ENCODE data around the gene EAPP.

The EAPP gene

DNA sequence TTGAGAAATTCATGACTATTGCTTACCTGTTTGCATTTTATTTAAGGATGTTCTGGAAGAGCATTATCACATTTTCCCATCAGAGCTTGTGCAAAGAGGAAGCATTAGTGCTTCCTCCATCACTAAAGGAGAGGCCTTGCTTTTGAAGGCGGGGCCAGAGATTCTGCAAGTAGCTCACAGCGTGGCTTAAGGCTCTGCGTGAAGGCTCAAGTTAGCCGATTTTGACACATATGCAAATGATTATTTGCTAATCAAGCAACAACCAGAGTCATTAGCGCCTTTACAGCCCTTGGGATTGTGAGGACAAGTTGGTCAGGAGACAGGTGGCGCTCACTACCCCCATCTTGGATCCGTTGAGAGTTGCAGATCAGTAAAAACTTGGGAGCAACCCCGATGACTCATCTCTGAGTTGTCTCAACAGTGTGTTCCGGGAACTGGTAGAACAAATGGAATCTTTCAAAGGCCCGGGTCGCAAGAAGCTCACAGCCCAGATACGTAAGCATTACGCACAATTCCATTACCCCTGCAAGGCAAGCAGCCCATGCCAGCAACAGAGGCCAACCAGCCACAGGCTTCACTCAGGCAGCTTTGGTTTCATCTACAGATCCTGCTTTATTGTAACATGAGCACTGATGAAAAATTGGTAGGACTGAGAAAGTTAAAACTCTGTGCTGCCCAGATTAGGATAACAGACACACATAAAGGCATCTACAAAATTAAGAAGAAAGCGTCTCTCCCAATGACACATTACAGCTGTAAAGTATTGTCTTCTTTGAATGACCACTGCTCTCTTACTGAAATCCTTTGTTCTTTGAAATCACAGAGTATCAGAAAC is 42.6 kb downstream of the EAPP start:
- POLR2A ChIA-PET: interaction anchor here (0.9 kb wide), 1 partner anchor 33 kb away, joined by 3 read pairs; no protein-coding TSS in a partner anchor
- DNase-seq (ENCODE audit: extremely low spot score): no peak
- no peak for TF ChIP-seq ELF4 (IDR thresholded peaks at IDR 0.05)
- no peak for TF ChIP-seq L3MBTL2 (conservative IDR thresholded peaks at IDR 0.05)
- no peak for TF ChIP-seq SUZ12 (IDR thresholded peaks at IDR 0.05)
- no peak for TF ChIP-seq FOXM1 (IDR thresholded peaks at IDR 0.05; ENCODE audit: borderline replicate concordance)
- no peak for TF ChIP-seq HDGF (IDR thresholded peaks at IDR 0.05; ENCODE audit: borderline replicate concordance)
- no peak for TF ChIP-seq SP1 (IDR thresholded peaks at IDR 0.05)
- CTCF ChIA-PET: interaction anchor here (0.6 to 0.7 kb wide), 2 partner anchors 10 to 165 kb away, joined by 4 to 5 read pairs; no protein-coding TSS in a partner anchor

- POLR2A ChIA-PET: no interaction called here
- no peak for DNase-seq (ENCODE audit: extremely low spot score)
- TF ChIP-seq L3MBTL2 (conservative IDR thresholded peaks at IDR 0.05) (no peak), NFRKB (IDR thresholded peaks at IDR 0.05) (no peak), HDGF (IDR thresholded peaks at IDR 0.05; ENCODE audit: borderline replicate concordance) (no peak)
- TF ChIP-seq, protein P1, sequence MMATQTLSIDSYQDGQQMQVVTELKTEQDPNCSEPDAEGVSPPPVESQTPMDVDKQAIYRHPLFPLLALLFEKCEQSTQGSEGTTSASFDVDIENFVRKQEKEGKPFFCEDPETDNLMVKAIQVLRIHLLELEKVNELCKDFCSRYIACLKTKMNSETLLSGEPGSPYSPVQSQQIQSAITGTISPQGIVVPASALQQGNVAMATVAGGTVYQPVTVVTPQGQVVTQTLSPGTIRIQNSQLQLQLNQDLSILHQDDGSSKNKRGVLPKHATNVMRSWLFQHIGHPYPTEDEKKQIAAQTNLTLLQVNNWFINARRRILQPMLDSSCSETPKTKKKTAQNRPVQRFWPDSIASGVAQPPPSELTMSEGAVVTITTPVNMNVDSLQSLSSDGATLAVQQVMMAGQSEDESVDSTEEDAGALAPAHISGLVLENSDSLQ (IDR thresholded peaks at IDR 0.05): no peak
- CTCF ChIA-PET: interaction anchor here (0.6 to 0.7 kb wide), 2 partner anchors 11 to 164 kb away, joined by 4 to 5 read pairs; no protein-coding TSS in a partner anchor
Measured at GRCh38 chr14:34496007-34496678, 43.4 kb downstream of the EAPP start.

- CTCF ChIA-PET: no interaction called here
- POLR2A ChIA-PET: no interaction called here
- no peak for TF ChIP-seq ZNF384 (IDR thresholded peaks at IDR 0.05)
- TF ChIP-seq FOXA1 (IDR thresholded peaks at IDR 0.05): no peak
- no peak for TF ChIP-seq FOXM1 (IDR thresholded peaks at IDR 0.05; ENCODE audit: borderline replicate concordance)
- no peak for TF ChIP-seq NFRKB (IDR thresholded peaks at IDR 0.05)
- no peak for TF ChIP-seq FOXK2 (IDR thresholded peaks at IDR 0.05)
- TF ChIP-seq ARNT (IDR thresholded peaks at IDR 0.05): no peak
- no peak for TF ChIP-seq ELF4 (IDR thresholded peaks at IDR 0.05)
- no peak for TF ChIP-seq L3MBTL2 (conservative IDR thresholded peaks at IDR 0.05)
- TF ChIP-seq BHLHE40 (IDR thresholded peaks at IDR 0.05; ENCODE audit: borderline replicate concordance): no peak
- no peak for TF ChIP-seq TARDBP (IDR thresholded peaks at IDR 0.05)
- no peak for TF ChIP-seq SUZ12 (IDR thresholded peaks at IDR 0.05)
- no peak for TF ChIP-seq HDGF (IDR thresholded peaks at IDR 0.05; ENCODE audit: borderline replicate concordance)
- TF ChIP-seq, protein P1 (IDR thresholded peaks at IDR 0.05): no peak
- TF ChIP-seq LEF1 (IDR thresholded peaks at IDR 0.05; ENCODE audit: borderline replicate concordance): no peak
- TF ChIP-seq CTBP1 (IDR thresholded peaks at IDR 0.05; ENCODE audit: borderline replicate concordance): no peak
- TF ChIP-seq SP1 (IDR thresholded peaks at IDR 0.05): no peak
- DNase-seq (ENCODE audit: extremely low spot score): no peak
Measured at GRCh38 chr14:34489324-34489723, 50.2 kb downstream of the EAPP start.

DNA sequence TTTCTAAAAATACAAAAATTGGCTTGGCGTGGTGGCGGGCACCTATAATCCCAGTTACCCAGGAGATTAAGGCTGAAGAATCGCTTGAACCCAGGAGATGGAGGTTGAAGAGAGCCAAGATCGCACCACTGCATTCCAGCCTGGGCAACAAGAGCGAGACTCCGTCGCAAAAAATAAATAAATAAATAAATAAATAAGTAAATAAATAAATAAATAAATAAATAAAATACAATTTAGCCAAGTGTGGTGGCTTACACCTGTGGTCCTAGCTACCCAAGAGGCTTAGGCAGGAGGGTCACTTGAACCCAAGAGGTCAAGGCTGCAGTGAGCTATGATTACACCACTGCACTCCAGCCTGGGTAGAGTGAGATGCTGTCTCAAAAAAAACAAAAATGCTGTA is 51.0 kb downstream of the EAPP start:
- no peak for DNase-seq (ENCODE audit: extremely low spot score)
- TF ChIP-seq TARDBP (IDR thresholded peaks at IDR 0.05) (no peak), CTBP1 (IDR thresholded peaks at IDR 0.05; ENCODE audit: borderline replicate concordance) (no peak), ARNT (IDR thresholded peaks at IDR 0.05) (no peak), ZNF384 (IDR thresholded peaks at IDR 0.05) (no peak), BHLHE40 (IDR thresholded peaks at IDR 0.05; ENCODE audit: borderline replicate concordance) (no peak), HDGF (IDR thresholded peaks at IDR 0.05; ENCODE audit: borderline replicate concordance) (no peak)
- CTCF ChIA-PET: no interaction called here
- POLR2A ChIA-PET: no interaction called here

DNA sequence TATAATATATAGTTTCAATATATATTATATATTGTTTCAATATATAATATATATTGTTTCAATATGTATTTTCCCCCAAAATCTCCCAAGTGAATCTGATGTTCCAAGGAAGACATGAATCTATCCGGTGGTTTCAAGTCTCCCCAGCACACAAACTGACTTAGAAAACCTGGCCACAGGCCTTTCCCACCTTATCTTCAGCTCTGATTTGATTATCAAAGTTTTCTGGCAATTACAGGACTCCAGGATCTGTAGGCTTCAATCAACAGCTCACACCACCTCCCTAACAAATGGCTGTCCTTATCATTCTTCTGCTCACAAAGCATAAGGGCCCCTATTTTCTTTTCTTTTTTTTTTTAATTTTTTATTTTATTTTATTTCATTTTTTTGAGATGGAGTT is 54.8 kb downstream of the EAPP start:
- no peak for DNase-seq (ENCODE audit: extremely low spot score)

More for the DNA sequence above, 54.8 kb downstream of the EAPP start:
- no peak for TF ChIP-seq TARDBP (IDR thresholded peaks at IDR 0.05)
- no peak for TF ChIP-seq HDGF (IDR thresholded peaks at IDR 0.05; ENCODE audit: borderline replicate concordance)
- no peak for TF ChIP-seq LEF1 (IDR thresholded peaks at IDR 0.05; ENCODE audit: borderline replicate concordance)
- no peak for TF ChIP-seq ARNT (IDR thresholded peaks at IDR 0.05)
- TF ChIP-seq FOXA1 (IDR thresholded peaks at IDR 0.05): no peak
- TF ChIP-seq SP1 (IDR thresholded peaks at IDR 0.05): no peak
- no peak for TF ChIP-seq SUZ12 (IDR thresholded peaks at IDR 0.05)
- TF ChIP-seq L3MBTL2 (conservative IDR thresholded peaks at IDR 0.05): no peak
- no peak for TF ChIP-seq ELF4 (IDR thresholded peaks at IDR 0.05)
- no peak for TF ChIP-seq FOXM1 (IDR thresholded peaks at IDR 0.05; ENCODE audit: borderline replicate concordance)
- TF ChIP-seq, protein P1 (IDR thresholded peaks at IDR 0.05): no peak
- no peak for TF ChIP-seq FOXK2 (IDR thresholded peaks at IDR 0.05)
- no peak for TF ChIP-seq BHLHE40 (IDR thresholded peaks at IDR 0.05; ENCODE audit: borderline replicate concordance)
- no peak for TF ChIP-seq CTBP1 (IDR thresholded peaks at IDR 0.05; ENCODE audit: borderline replicate concordance)
- TF ChIP-seq NFRKB (IDR thresholded peaks at IDR 0.05): no peak
- TF ChIP-seq ZNF384 (IDR thresholded peaks at IDR 0.05): no peak
- POLR2A ChIA-PET: interaction anchor here (0.9 kb wide), 1 partner anchor 14 kb away, joined by 3 read pairs; no protein-coding TSS in a partner anchor
- CTCF ChIA-PET: interaction anchor here (1.0 kb wide), 1 partner anchor 22 kb away, joined by 3 read pairs; no protein-coding TSS in a partner anchor
